NCI-H524 (cell line): ENCODE data around the gene KRTAP22-2.

Experiments used
- DNase-seq, 2 experiments: peaks; one replicate each; lab custom pipeline; 2025; lab: John Stamatoyannopoulos, UW

KRTAP22-2 gene

GRCh38 chr21:30590297-30590696 is at the start of gene KRTAP22-2:
Gene KRTAP22-2, minus strand, starts transcription at chr21:30590397.
- peak in 1 of 2 experiments; percentile 23 for DNase-seq

GRCh38 chr21:30638686-30639085 is 48.5 kb upstream of the KRTAP22-2 start:
- no peak for DNase-seq

- no peak for DNase-seq
Observed at GRCh38 chr21:30634906-30635305, 44.7 kb upstream of the KRTAP22-2 start, which contains the start of gene KRTAP20-2. Gene KRTAP20-2, plus strand, starts transcription at chr21:30635206. Its CDS starts 58 bp downstream, at chr21:30635264.

- DNase-seq = no peak
Observed at GRCh38 chr21:30629200-30629599, 39.0 kb upstream of the KRTAP22-2 start.

- DNase-seq = no peak
Observed at GRCh38 chr21:30628109-30628508, 37.9 kb upstream of the KRTAP22-2 start.

- DNase-seq = no peak
Observed at GRCh38 chr21:30625449-30626165, 35.4 kb upstream of the KRTAP22-2 start.

GRCh38 chr21:30623362-30623761 is 33.2 kb upstream of the KRTAP22-2 start:
- DNase-seq = no peak

DNA sequence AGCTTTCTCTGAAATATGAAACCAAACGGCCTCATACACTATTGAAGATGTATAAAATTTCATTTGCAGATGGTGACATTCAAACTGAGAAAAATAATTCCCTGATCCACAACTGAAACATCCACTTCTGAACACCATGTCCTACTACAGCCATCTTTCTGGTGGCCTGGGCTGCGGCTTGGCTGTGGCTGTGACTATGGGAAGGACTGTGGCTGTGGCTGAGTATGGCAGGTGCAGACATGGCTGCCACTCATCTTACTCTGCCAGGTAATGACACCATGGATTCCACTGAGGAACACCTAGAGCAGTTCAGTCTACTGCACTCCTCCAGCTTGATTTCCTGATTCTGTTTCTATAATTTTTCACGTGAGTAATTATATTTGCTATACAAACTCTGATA is 30.3 kb upstream of the KRTAP22-2 start, which contains the start of gene KRTAP20-4:
KRTAP20-4 (plus strand) TSS at position 106 of the 400 bp plus-strand sequence.
- peak in 1 of 2 experiments; percentile 59 for DNase-seq

GRCh38 chr21:30620080-30620479 is 29.9 kb upstream of the KRTAP22-2 start:
- no peak for DNase-seq

- DNase-seq = no peak
Observed at GRCh38 chr21:30616125-30616524, 25.9 kb upstream of the KRTAP22-2 start, which contains the start of gene KRTAP20-1. Gene KRTAP20-1, plus strand, starts transcription at chr21:30616425. Its CDS starts 30 bp downstream, at chr21:30616455.

GRCh38 chr21:30615199-30615598 is 25.0 kb upstream of the KRTAP22-2 start:
- DNase-seq = no peak

DNA sequence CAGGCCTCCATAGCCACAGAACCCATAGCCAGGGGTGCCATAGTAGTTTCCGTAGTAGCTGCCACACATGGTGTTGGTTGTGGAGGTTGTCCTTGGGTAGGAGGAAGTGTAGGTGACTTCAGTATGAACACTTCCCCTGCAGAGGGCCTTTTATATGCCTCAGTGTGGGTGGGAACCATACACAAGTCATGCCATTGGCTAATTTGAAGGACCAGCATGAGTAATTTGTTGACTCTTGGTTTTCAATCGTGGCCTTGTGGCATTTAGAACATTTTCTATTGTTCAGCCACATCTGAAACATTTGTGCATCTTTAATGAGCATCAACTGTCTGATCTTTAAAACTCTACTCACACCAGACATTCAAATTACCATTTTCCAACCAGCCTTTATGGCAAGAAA is 23.6 kb upstream of the KRTAP22-2 start, which contains the start of gene KRTAP6-1:
KRTAP6-1 (minus strand) TSS at position 95 of the 400 bp plus-strand sequence; CDS start at position 69, 26 bp downstream.
- no peak for DNase-seq

DNA sequence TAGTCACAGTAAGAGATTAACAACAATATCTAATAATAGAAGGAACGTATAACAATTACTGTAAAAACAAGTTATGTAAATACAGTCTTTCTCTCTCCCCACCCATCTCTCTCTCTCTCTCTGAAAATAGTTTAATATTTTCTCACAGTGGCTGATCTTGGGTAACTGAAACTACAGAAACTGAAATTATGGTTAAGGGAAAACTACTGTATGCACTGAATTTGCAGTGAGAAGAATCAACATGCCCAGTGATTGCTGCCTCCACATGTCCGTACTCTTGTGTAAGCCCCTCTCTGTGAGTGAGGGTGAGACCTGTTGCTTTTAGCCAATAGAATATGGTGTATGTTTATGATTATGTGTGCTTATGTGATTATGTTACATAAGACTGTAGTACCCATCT is 21.9 kb upstream of the KRTAP22-2 start:
- DNase-seq = no peak

GRCh38 chr21:30605968-30606367 is 15.8 kb upstream of the KRTAP22-2 start:
- DNase-seq = peak in 1 of 2 experiments; percentile 8

DNA sequence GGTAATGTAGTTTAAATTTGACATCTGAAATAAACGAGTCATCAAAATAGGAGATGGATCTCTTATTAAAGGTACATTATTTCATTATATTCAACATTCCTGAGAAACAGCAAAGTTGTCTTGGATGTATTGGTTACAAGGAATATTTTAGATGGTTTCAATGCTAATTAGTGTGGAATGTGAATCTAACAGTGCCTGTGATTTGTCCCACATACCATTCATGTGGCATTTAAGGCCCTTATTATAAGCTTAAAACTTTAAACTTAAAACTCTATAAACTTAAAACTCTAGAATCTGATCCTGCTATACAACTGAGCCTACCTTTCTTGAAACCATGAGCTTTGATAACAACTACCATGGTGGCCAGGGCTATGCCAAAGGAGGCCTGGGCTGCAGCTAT is 10.6 kb upstream of the KRTAP22-2 start, which contains the start of gene KRTAP22-1:
KRTAP22-1 (plus strand) TSS at position 301 of the 400 bp plus-strand sequence.
- no peak for DNase-seq

DNA sequence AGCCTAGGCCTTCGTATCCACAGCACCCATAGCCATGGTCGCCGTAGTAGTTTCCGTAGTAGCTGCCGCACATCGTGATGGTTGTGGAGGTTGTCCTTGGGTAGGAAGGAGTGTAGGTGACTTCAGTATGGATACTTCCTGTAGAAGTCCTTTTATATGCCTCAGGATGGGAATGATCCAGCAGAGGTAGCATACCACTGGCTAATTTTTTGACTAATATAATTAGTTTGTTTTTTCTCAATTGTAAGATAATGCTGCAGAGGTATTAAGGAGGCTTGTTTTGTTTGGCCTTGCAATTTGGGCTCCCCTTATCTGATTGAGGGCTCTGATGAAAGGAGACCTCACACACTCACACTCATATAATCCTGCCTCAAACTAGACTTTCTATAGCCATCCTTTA is 8.6 kb upstream of the KRTAP22-2 start, which contains the start of gene KRTAP6-2:
KRTAP6-2 (minus strand) TSS at position 101 of the 400 bp plus-strand sequence; CDS start at position 73, 28 bp downstream.
- no peak for DNase-seq

DNA sequence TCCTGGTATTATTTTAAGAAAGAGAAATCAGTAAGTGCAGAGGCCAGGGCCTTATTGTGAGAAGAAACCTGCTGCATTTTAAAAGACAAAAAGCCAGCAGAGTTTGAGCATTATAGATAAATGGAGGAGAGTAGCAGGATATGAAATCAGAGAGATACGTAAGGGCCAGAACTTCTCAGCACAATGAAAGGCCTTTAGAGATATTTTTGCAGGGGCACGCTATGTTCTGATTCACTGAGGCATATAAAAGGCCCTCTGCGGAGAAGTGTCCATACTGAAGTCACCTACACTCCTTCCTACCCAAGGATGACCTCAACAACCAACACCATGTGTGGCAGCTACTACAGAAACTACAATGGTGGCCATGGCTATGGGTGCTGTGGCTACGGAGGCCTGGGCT is 1.9 kb upstream of the KRTAP22-2 start, which contains the start of gene KRTAP6-3:
KRTAP6-3 (plus strand) TSS at position 301 of the 400 bp plus-strand sequence; CDS start at position 307, 6 bp downstream.
- DNase-seq = no peak

- DNase-seq = no peak
Observed at GRCh38 chr21:30582870-30583269, 7.3 kb downstream of the KRTAP22-2 start.

GRCh38 chr21:30580132-30580531 is 10.1 kb downstream of the KRTAP22-2 start:
- no peak for DNase-seq

DNA sequence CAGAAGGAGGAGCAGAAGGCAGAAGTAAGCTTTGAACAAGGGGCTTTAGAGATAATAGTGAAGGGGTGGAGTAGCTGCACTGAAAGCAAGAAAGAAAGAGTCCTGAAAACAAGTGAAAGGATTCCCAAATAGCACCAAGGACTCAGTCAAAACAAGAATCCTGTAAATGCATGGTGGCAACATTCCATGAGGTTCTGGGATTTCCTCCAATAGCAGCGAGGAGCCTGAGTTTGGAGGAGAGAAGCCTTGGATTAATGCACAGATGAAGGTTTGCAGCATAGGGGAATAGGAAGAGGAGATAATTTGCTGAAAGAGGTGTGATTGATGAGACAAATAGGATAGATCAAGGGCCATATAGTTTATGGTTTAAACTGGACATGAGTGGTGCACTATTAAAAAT is 10.9 kb downstream of the KRTAP22-2 start:
- no peak for DNase-seq

DNA sequence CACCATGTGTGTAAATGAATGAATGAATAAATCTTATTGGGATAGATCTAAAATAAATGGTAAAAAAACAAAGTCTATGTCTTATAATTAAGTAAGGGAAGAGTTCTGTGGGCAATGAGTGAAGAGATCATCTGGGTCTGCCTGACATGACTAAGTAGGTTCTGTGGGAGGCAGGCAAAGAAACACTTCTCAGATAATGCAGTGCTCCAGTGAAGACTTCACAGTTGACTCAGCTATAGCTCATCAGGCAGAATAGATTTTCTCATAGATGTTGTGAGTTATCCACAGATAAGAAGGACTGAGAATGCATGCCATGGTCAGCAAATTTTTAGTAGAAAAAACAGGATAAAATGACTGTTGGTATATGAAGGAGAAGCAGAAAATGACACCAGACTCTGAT is 12.4 kb downstream of the KRTAP22-2 start:
- no peak for DNase-seq

- DNase-seq = no peak
Observed at GRCh38 chr21:30567617-30568016, 22.6 kb downstream of the KRTAP22-2 start.

DNA sequence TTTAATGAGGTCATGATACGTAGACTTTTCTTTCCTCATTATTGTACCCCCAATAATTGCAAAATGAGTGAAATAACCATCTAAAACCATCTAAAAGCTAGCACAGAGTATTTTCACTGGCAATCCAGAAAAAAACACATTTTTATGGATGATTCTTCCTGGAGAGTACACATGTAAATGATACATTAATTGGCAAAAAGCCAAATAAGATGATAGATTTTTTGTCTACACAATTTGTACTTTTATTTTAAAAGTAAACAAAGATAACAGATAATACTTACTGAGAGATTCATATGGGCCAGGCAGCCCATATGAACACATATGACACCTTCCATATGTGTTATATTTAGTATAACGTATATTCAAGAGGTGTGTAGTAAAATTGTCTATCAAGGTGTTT is 26.6 kb downstream of the KRTAP22-2 start:
- DNase-seq = no peak
